Astrocyte of the spinal cord (primary cell): ENCODE data around the gene TPRN.

Source experiments
- DNase-seq: peaks from one replicate; pipeline ENCODE4 v3.0.0; 2011; ENCODE audit warnings: low read depth, low spot score
- H3K4me3 ChIP-seq: 2 replicates; pipeline ENCODE4 v1.5.1; 2011; ENCODE audit warnings: low read depth, mild to moderate bottlenecking, low read length, moderate library complexity
- CTCF ChIP-seq: IDR thresholded peaks from 2 replicates; pipeline ENCODE4 v1.5.1; 2012; ENCODE audit warnings: low read depth, mild to moderate bottlenecking, low read length, inconsistent platforms
- in situ Hi-C: cut with HindIII; loops from 2 replicates; pipeline ENCODE4 v1.10.0; 2017; ENCODE audit warnings: low sequenced_read_pairs

Gene TPRN

GRCh38 chr9:137237759-137238726 is 37.5 kb upstream of the TPRN start:
- H3K4me3 ChIP-seq = no peak overlapping the region
- TF ChIP-seq CTCF = no peak
- DNase-seq = no peak
- in situ Hi-C loops = no loop called here

- H3K4me3 ChIP-seq = no peak overlapping the region
- DNase-seq = no peak
- in situ Hi-C loops = no loop called here
- no peak for TF ChIP-seq CTCF
These were observed 36.4 kb upstream of the TPRN start for GRCh38 chr9:137236936-137237421.

- TF ChIP-seq CTCF = peak; percentile 100
- in situ Hi-C loops = no loop called here
- peak; percentile 73 for DNase-seq
- no peak overlapping the region for H3K4me3 ChIP-seq
These were observed 35.8 kb upstream of the TPRN start for GRCh38 chr9:137236238-137236935.

- no peak overlapping the region for H3K4me3 ChIP-seq
- in situ Hi-C loops = no loop called here
- no peak for DNase-seq
- TF ChIP-seq CTCF = no peak
These were observed 35.1 kb upstream of the TPRN start for GRCh38 chr9:137235424-137236237.

GRCh38 chr9:137234758-137235423 is 34.4 kb upstream of the TPRN start:
- DNase-seq = no peak
- no peak overlapping the region for H3K4me3 ChIP-seq
- TF ChIP-seq CTCF = no peak
- in situ Hi-C loops = no loop called here
